Activated CD8-positive, alpha-beta memory T cell treated with anti-CD3 and anti-CD28 coated beads, Interleukin-2, amount 50 U/mL, for 4 hours (primary cell): Measurements from ENCODE around the gene HOXB3.

Source experiments
- DNase-seq: peaks from one replicate; pipeline ENCODE4 v3.0.0-alpha.2; 2020

The HOXB3 gene

GRCh38 chr17:48555258-48556228 is 34.5 kb downstream of the HOXB3 start:
- DNase-seq, result no peak

- no peak for DNase-seq
Observed at GRCh38 chr17:48554412-48555257, 35.4 kb downstream of the HOXB3 start.

- DNase-seq, result no peak
Observed at GRCh38 chr17:48553826-48554225, 36.2 kb downstream of the HOXB3 start.

- DNase-seq, result no peak
Observed at GRCh38 chr17:48553190-48553547, 36.9 kb downstream of the HOXB3 start.

- DNase-seq, result no peak
Observed at GRCh38 chr17:48552466-48553189, 37.4 kb downstream of the HOXB3 start.

- DNase-seq, result no peak
Observed at GRCh38 chr17:48551596-48552465, 38.2 kb downstream of the HOXB3 start.

GRCh38 chr17:48551214-48551555 is 38.9 kb downstream of the HOXB3 start:
- no peak for DNase-seq

- no peak for DNase-seq
Observed at GRCh38 chr17:48550502-48551213, 39.4 kb downstream of the HOXB3 start.

GRCh38 chr17:48549914-48550501 is 40.0 kb downstream of the HOXB3 start:
- no peak for DNase-seq

GRCh38 chr17:48549281-48549630 is 40.8 kb downstream of the HOXB3 start:
- DNase-seq, result no peak

- no peak for DNase-seq
Observed at GRCh38 chr17:48548523-48549280, 41.3 kb downstream of the HOXB3 start.

- no peak for DNase-seq
Observed at GRCh38 chr17:48547808-48548522, 42.1 kb downstream of the HOXB3 start.

- DNase-seq, result no peak
Observed at GRCh38 chr17:48546924-48547807, 42.9 kb downstream of the HOXB3 start.

- no peak for DNase-seq
Observed at GRCh38 chr17:48546137-48546923, 43.7 kb downstream of the HOXB3 start.

- DNase-seq, result no peak
Observed at GRCh38 chr17:48545539-48545938, 44.5 kb downstream of the HOXB3 start.

- DNase-seq, result no peak
Observed at GRCh38 chr17:48545022-48545375, 45.0 kb downstream of the HOXB3 start, which contains the start of gene HOXB2. TSS of gene HOXB2 (minus strand) at chr17:48545109. CDS start at chr17:48544911, 198 bp downstream.

- no peak for DNase-seq
Observed at GRCh38 chr17:48544349-48545021, 45.6 kb downstream of the HOXB3 start.
